A549 treated with CORT108297 at 1 μM for 4 hours (cell line): Measurements from ENCODE around the gene DHX8. TPM values are rescaled to one million over a fixed set of nuclear protein-coding genes. Genes with fewer than 3 reads are reported as not detected.

Experiments used
- total RNA-seq: library from RNA; stranded (reverse); fragments of 200-300 nt; extraction: Qiagen RNA extraction; gene quantifications from 5 replicates; pipeline ENCODE4 v1.2.3, GENCODE V29; 2022

DHX8 gene
- total RNA-seq, result 39.7 to 42.9 TPM (median 41.5 TPM) in 5 replicates

GRCh38 chr17:43483674-43484551 lies at the start of gene DHX8:
DHX8 (plus strand) TSS chr17:43483975; CDS start chr17:43484038, 63 bp downstream.

DNA sequence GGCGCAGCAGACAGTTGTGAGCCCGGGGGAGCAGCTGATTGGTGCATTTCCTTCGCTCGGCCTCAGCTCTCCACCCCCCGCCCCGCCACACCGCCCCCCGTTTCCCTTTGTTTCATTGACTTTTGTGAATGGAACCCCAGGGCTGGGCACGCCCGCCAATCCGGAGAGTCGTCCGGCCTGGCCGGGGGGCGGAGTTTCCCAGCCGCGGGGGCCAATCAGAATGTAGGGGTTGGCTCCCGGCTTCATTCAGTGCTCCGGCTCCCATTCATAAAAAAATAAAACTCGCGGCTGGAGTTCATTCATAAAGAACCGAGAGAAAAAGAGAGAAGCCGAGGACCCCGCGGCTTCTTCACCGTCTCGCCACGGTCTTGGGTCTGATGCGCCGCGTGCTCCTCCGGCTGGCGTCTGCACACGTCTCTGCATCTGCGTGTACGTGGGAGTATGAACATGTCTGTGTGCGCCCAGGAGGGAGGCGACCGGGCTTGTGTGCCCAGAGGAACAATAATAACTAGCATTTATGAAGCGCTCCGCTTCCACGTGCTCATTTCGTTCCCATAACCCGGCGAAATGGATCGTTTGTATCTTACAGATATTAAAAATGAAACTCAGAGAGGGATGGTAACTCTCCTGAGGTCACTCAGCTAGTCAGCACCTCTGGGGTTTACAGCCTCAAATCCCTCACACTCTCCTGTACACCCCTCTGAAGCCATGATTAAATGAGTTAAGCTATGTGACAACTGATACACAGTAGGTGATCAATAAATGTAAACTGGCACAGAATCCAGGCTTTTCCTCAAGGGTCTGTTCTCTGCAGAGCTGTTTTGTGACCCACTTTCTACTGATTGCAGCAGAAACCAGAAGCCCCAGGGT lies 62.8 kb downstream of the DHX8 start, which contains the start of gene ETV4:
TSS of gene ETV4 (minus strand) at position 22 of the 870 bp plus-strand sequence. CDS start 723 bp downstream, outside the sequence.

Other genes starting within 250 kb of the DHX8 start
- gene RNU2-1, start 250.0 kb upstream of the DHX8 start, total RNA-seq, result not detected in 5 replicates
- gene ARL4D, start 85.0 kb upstream of the DHX8 start, total RNA-seq, result 16.4 to 24.0 TPM (median 20.1 TPM) in 5 replicates
- gene ETV4, start 62.4 kb downstream of the DHX8 start, total RNA-seq, result 43.9 to 52.8 TPM (median 51.0 TPM) in 5 replicates
- gene MEOX1, start 177.9 kb downstream of the DHX8 start, total RNA-seq, result not detected in 5 replicates